ENCODE data around the gene PRR29. TPM values are rescaled to one million over a fixed set of nuclear protein-coding genes. Genes with fewer than 3 reads are reported as not detected.

Gene PRR29
- total RNA-seq, 4 donors from 2014 or later, result 0.23 to 1.1 (median 0.57) TPM; not detected in 1

DNA sequence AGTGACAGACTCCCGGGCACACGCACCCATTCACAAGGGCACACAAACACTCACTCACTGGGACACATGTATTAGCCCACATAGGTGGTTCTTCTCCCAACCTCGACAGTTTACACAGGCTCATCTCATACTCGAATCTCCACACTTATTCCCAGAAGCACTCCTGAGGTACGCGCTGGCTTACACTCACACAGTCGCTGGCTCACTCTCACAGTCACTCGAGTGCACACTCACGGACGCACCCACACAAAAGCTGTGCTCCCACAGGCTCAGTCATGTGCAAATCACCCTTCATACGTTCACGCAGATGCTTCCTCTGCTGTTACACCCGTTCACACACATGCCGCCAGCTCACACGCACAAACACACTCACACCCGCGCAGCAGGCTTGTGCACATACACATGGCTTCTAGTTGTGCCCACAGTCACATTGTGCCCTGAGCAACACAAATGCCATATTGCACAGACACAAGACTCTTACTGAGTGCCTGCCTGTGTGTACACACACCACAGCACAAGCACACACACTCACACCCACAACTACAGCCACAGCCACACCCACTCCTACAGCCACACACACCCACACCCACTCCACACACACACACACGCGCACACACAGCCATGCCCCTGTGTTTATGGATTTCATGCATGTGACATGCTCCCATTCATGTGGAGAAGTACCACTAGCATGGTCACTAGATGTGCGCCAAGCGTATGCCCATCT lies 8.4 kb upstream of the PRR29 start:
- WGBS, 2 donors (ENCODE audit: low coverage in 1 of 2), result 84 to 89% methylated on average over 10 to 18 of the region's 21 CpGs
- H3K9me3 ChIP-seq, result no peaks in the 10 kb centered on the region
- H3K27me3 ChIP-seq, result peaks cover 51% of the 10 kb centered on the region
- no peaks in the 10 kb centered on the region for H3K36me3 ChIP-seq
- H3K4me1 ChIP-seq, result peaks cover 0 to 42% (median 22%) of the 10 kb centered on the region in 3 donors
- H3K4me3 ChIP-seq, result no peak overlapping the region
- TF ChIP-seq, protein P1, sequence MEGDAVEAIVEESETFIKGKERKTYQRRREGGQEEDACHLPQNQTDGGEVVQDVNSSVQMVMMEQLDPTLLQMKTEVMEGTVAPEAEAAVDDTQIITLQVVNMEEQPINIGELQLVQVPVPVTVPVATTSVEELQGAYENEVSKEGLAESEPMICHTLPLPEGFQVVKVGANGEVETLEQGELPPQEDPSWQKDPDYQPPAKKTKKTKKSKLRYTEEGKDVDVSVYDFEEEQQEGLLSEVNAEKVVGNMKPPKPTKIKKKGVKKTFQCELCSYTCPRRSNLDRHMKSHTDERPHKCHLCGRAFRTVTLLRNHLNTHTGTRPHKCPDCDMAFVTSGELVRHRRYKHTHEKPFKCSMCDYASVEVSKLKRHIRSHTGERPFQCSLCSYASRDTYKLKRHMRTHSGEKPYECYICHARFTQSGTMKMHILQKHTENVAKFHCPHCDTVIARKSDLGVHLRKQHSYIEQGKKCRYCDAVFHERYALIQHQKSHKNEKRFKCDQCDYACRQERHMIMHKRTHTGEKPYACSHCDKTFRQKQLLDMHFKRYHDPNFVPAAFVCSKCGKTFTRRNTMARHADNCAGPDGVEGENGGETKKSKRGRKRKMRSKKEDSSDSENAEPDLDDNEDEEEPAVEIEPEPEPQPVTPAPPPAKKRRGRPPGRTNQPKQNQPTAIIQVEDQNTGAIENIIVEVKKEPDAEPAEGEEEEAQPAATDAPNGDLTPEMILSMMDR (IDR thresholded peaks at IDR 0.05), result no peak
- TF ChIP-seq POLR2AphosphoS5 (IDR thresholded peaks at IDR 0.05) (no peak), POLR2A (IDR thresholded peaks at IDR 0.05) (no peak), EP300 (IDR thresholded peaks at IDR 0.05) (no peak)
- no peak for ATAC-seq
- H3K27ac ChIP-seq, result no peak overlapping the region

DNA sequence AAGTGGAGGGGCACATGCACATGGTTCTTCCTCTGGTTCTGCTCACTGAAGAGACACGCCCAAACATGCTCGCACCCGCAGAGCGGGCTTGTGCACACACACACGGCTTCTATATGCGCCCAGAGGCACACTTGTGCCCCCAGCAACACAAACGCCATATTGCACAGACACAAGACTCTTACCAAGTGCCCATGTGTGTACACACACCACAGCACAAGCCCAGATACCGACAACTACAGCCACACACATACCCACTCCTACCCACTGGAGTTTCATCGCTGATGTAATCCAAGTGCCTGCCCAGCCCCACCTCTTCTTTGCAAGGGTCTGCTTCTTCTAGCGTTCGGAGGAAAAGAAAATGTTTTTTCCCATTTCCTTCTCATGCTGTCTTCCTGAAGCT lies 6.5 kb upstream of the PRR29 start:
- no peak for ATAC-seq
- Histone ChIP-seq H3K36me3 (no peaks in the 10 kb centered on the region), H3K27ac (no peak overlapping the region), H3K9me3 (no peaks in the 10 kb centered on the region), H3K4me3 (no peak overlapping the region), H3K4me1 (peaks cover 0 to 29% (median 13%) of the 10 kb centered on the region in 3 donors), H3K27me3 (peaks cover 57% of the 10 kb centered on the region)
- WGBS, 2 donors (ENCODE audit: low coverage in 1 of 2), result 78 to 100% methylated on average over 1 to 6 of the region's 11 CpGs
- TF ChIP-seq EP300 (IDR thresholded peaks at IDR 0.05) (no peak), POLR2AphosphoS5 (IDR thresholded peaks at IDR 0.05) (no peak), POLR2A (IDR thresholded peaks at IDR 0.05) (no peak)
- TF ChIP-seq, protein P1 (IDR thresholded peaks at IDR 0.05), result no peak

DNA sequence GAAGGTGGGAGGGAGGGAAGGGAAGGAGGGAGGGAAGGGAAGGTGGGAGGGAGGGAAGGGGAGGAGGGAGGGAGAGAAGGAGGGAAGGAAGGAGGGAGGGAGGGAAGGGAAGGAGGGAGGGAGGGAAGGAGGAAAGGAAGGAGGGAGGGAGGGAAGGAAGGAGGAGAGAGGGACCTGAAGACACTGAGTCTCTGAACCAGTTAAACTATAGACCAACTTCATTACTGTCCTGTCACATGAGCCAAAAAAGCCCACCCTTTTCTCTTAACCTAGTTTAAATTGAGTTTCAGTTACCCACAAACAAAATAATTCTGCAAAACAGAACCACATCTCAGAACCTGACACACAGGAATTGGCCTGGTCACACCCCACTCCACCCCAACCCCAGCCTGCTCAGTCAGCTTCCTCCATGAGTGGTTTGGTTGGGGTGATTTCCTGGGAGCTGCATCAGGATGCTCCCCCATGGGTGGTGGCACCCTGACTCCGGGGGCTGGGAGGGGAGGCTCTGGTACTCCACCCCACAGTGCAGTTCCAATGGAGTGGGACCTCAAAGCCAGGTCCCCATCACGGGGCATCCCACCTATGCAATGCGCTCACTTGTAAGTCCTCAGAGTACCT lies 4.7 kb upstream of the PRR29 start:
- ATAC-seq, result no peak
- no CpG with 5 or more reads among the region's 3 CpGs for WGBS, 2 donors (ENCODE audit: low coverage in 1 of 2)
- H3K36me3 ChIP-seq, result no peaks in the 10 kb centered on the region
- TF ChIP-seq POLR2AphosphoS5 (IDR thresholded peaks at IDR 0.05) (no peak), POLR2A (IDR thresholded peaks at IDR 0.05) (no peak), EP300 (IDR thresholded peaks at IDR 0.05) (no peak)
- TF ChIP-seq, protein P1 (IDR thresholded peaks at IDR 0.05), result no peak
- H3K4me1 ChIP-seq, result peaks cover 0 to 24% (median 7%) of the 10 kb centered on the region in 3 donors
- H3K27me3 ChIP-seq, result peaks cover 65% of the 10 kb centered on the region
- H3K4me3 ChIP-seq, result no peak overlapping the region
- no peak overlapping the region for H3K27ac ChIP-seq
- H3K9me3 ChIP-seq, result no peaks in the 10 kb centered on the region

DNA sequence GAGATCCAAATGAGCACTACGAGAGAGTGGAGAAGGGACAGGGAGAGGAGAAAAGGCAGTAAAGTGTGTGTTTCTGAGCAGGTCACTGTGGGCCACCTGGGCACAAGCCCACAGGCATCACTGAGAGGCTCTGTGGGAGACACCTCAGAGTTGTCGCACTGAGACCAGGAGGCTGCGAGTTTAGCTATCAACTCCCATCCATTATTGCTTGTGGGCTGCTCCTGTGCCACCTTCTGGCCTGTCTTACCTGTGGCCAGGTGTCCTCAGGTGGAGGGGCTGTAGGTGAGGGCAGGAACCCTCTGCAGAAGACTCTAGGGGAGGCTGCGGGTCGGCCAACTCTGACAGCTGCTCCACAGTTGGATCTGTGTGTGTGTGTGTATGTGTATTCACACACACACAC lies 2.5 kb upstream of the PRR29 start:
- WGBS, 2 donors (ENCODE audit: low coverage in 1 of 2), result 77 to 92% methylated on average over 2 to 5 of the region's 5 CpGs
- Histone ChIP-seq H3K36me3 (no peaks in the 10 kb centered on the region), H3K9me3 (no peaks in the 10 kb centered on the region), H3K4me1 (peaks cover 0 to 19% (median 7%) of the 10 kb centered on the region in 3 donors), H3K27ac (no peak overlapping the region), H3K4me3 (no peak overlapping the region), H3K27me3 (peaks cover 64% of the 10 kb centered on the region)
- no peak for ATAC-seq
- no peak for TF ChIP-seq POLR2A (IDR thresholded peaks at IDR 0.05)
- TF ChIP-seq POLR2AphosphoS5 (IDR thresholded peaks at IDR 0.05), result no peak
- no peak for TF ChIP-seq EP300 (IDR thresholded peaks at IDR 0.05)
- TF ChIP-seq, protein P1 (IDR thresholded peaks at IDR 0.05), result no peak
